ENCODE measurements around the gene LCN10. TPM values are rescaled to one million over a fixed set of nuclear protein-coding genes. Genes with fewer than 3 reads are reported as not detected.
A peak's percentile ranks its signal among the peaks of the same experiment; 100 is the strongest.

The LCN10 gene
- total RNA-seq, 2 experiments from 2014 or later: not detected

- H3K36me3 Mint-ChIP-seq (ENCODE audit: low read depth): no peaks in the 10 kb centered on the region
- ATAC-seq (ENCODE audit: poor library complexity): no peak
- no peaks in the 10 kb centered on the region for H3K9me3 Mint-ChIP-seq
- no peaks in the 10 kb centered on the region for H3K36me3 ChIP-seq (ENCODE audit: insufficient read depth, low read length)
- H3K4me3 ChIP-seq (ENCODE audit: low read length): no peak overlapping the region
- no peak overlapping the region for H3K27ac ChIP-seq (ENCODE audit: low read depth in 1 of 2, low read length in 2 of 2)
- TF ChIP-seq CTCF (IDR thresholded peaks at IDR 0.05): no peak
- no peak for DNase-seq
- no peaks in the 10 kb centered on the region for H3K4me1 Mint-ChIP-seq (ENCODE audit: low read depth)
- CTCF ChIA-PET: no interaction called here
- peaks cover 2 to 3% of the 10 kb centered on the region in 2 experiments for H3K27me3 ChIP-seq (ENCODE audit: control insufficient read depth in 1 of 2, insufficient read depth in 2 of 2, low read length in 2 of 2)
- POLR2A ChIA-PET: interaction anchor here (0.9 kb wide), 1 partner anchor 38 kb away, joined by 3 read pairs; no protein-coding TSS in a partner anchor
- H3K9me3 ChIP-seq (ENCODE audit: control insufficient read depth in 1 of 2, insufficient read depth in 1 of 2, low read length in 2 of 2): peaks cover 0 to 8% of the 10 kb centered on the region in 2 experiments
- H3K4me3 Mint-ChIP-seq: no peak overlapping the region
- no peak overlapping the region for H3K27ac Mint-ChIP-seq
- intact Hi-C loops (cut with DNase I, micrococcal nuclease): no loop called here
- peaks cover 6% of the 10 kb centered on the region for H3K27me3 Mint-ChIP-seq
- H3K4me1 ChIP-seq (ENCODE audit: insufficient read depth, low read length): peaks cover 21% of the 10 kb centered on the region
Measured at GRCh38 chr9:136690104-136690805, 52.5 kb downstream of the LCN10 start.

GRCh38 chr9:136689108-136689460, 53.7 kb downstream of the LCN10 start:
- H3K36me3 ChIP-seq (ENCODE audit: insufficient read depth, low read length): no peaks in the 10 kb centered on the region
- ChIA-PET CTCF (no interaction called here), POLR2A (no interaction called here)
- DNase-seq: no peak
- peaks cover 6% of the 10 kb centered on the region for H3K27me3 Mint-ChIP-seq
- H3K9me3 Mint-ChIP-seq: no peaks in the 10 kb centered on the region
- H3K36me3 Mint-ChIP-seq (ENCODE audit: low read depth): no peaks in the 10 kb centered on the region
- no peak for TF ChIP-seq CTCF (IDR thresholded peaks at IDR 0.05)
- H3K4me1 Mint-ChIP-seq (ENCODE audit: low read depth): no peaks in the 10 kb centered on the region
- H3K27ac ChIP-seq (ENCODE audit: low read depth in 1 of 2, low read length in 2 of 2): no peak overlapping the region
- H3K4me1 ChIP-seq (ENCODE audit: insufficient read depth, low read length): peaks cover 27% of the 10 kb centered on the region
- no peak for ATAC-seq (ENCODE audit: poor library complexity)
- H3K27ac Mint-ChIP-seq: no peak overlapping the region
- no peak overlapping the region for H3K4me3 ChIP-seq (ENCODE audit: low read length)
- intact Hi-C loops (cut with DNase I, micrococcal nuclease): no loop called here
- H3K4me3 Mint-ChIP-seq: peak overlapping the region; percentile 81
- H3K9me3 ChIP-seq (ENCODE audit: control insufficient read depth in 1 of 2, insufficient read depth in 1 of 2, low read length in 2 of 2): peaks cover 0 to 8% of the 10 kb centered on the region in 2 experiments
- H3K27me3 ChIP-seq (ENCODE audit: control insufficient read depth in 1 of 2, insufficient read depth in 2 of 2, low read length in 2 of 2): no peaks in the 10 kb centered on the region

- CTCF ChIA-PET: no interaction called here
- Mint-ChIP-seq H3K36me3 (ENCODE audit: low read depth) (no peaks in the 10 kb centered on the region), H3K9me3 (no peaks in the 10 kb centered on the region), H3K4me1 (ENCODE audit: low read depth) (no peaks in the 10 kb centered on the region), H3K27me3 (peaks cover 6% of the 10 kb centered on the region), H3K27ac (no peak overlapping the region), H3K4me3 (peak overlapping the region; percentile 81)
- H3K27me3 ChIP-seq (ENCODE audit: control insufficient read depth in 1 of 2, insufficient read depth in 2 of 2, low read length in 2 of 2): no peaks in the 10 kb centered on the region
- POLR2A ChIA-PET: no interaction called here
- ATAC-seq (ENCODE audit: poor library complexity) (no peak), DNase-seq (no peak)
- no peaks in the 10 kb centered on the region for H3K36me3 ChIP-seq (ENCODE audit: insufficient read depth, low read length)
- peaks cover 27% of the 10 kb centered on the region for H3K4me1 ChIP-seq (ENCODE audit: insufficient read depth, low read length)
- no peak overlapping the region for H3K27ac ChIP-seq (ENCODE audit: low read depth in 1 of 2, low read length in 2 of 2)
- peaks cover 0 to 8% of the 10 kb centered on the region in 2 experiments for H3K9me3 ChIP-seq (ENCODE audit: control insufficient read depth in 1 of 2, insufficient read depth in 1 of 2, low read length in 2 of 2)
- H3K4me3 ChIP-seq (ENCODE audit: low read length): no peak overlapping the region
- TF ChIP-seq CTCF (IDR thresholded peaks at IDR 0.05): no peak
- intact Hi-C loops (cut with DNase I, micrococcal nuclease): no loop called here
Measured at GRCh38 chr9:136688274-136689107, 54.2 kb downstream of the LCN10 start.

Small RNAs within 50 kb of the gene (microRNA-seq; reads per million reads assigned to microRNA genes)
- gene MIR6722 (ENCODE audit: borderline microRNAs expressed, borderline replicate concordance): not detected

Other genes starting within 250 kb of the LCN10 start
- gene NOTCH1, start 196.9 kb downstream of the LCN10 start, total RNA-seq: 10 to 100 TPM; 30.8 to 34.2 TPM
- not detected for gene EGFL7, start 80.0 kb downstream of the LCN10 start, total RNA-seq
- gene AGPAT2, start 55.5 kb downstream of the LCN10 start, total RNA-seq: 1 to 10 TPM; 3.6 to 4.0 TPM
- gene DIPK1B, start 30.4 kb downstream of the LCN10 start, total RNA-seq: under 1 TPM in 1 of 2 experiments, not detected in 1; 0.11 TPM
- not detected for gene LCN6, start 5.6 kb upstream of the LCN10 start, total RNA-seq
- gene LCN8, start 15.3 kb upstream of the LCN10 start, total RNA-seq: not detected
- not detected for gene LCN15, start 21.6 kb upstream of the LCN10 start, total RNA-seq
- gene TMEM141, start 48.4 kb upstream of the LCN10 start, total RNA-seq: 10 to 100 TPM; 14.6 to 17.1 TPM
- 1 to 10 TPM; 3.0 to 4.6 TPM for gene CCDC183, start 53.4 kb upstream of the LCN10 start, total RNA-seq
- 10 to 100 TPM; 46.4 to 48.5 TPM for gene RABL6, start 65.0 kb upstream of the LCN10 start, total RNA-seq
- 1 to 10 TPM; 1.1 to 1.2 TPM for gene AJM1, start 99.5 kb upstream of the LCN10 start, total RNA-seq
- gene PHPT1, start 106.5 kb upstream of the LCN10 start, total RNA-seq: 10 to 100 TPM; 13.6 to 17.8 TPM
- 1 to 10 TPM; 2.2 to 3.4 TPM for gene MAMDC4, start 109.4 kb upstream of the LCN10 start, total RNA-seq
- 100 to 1,000 TPM; 215 to 220 TPM for gene EDF1, start 123.4 kb upstream of the LCN10 start, total RNA-seq
- gene TRAF2, start 143.6 kb upstream of the LCN10 start, total RNA-seq: 10 to 100 TPM; 10.6 to 11.6 TPM
- gene FBXW5, start 201.8 kb upstream of the LCN10 start, total RNA-seq: 10 to 100 TPM; 41.0 to 41.7 TPM
- gene C8G, start 202.3 kb upstream of the LCN10 start, total RNA-seq: not detected
- gene LCN12, start 209.3 kb upstream of the LCN10 start, total RNA-seq: 1 to 10 TPM; 1.3 to 1.5 TPM
- gene PTGDS, start 234.6 kb upstream of the LCN10 start, total RNA-seq: 10 to 100 TPM; 40.6 to 41.0 TPM
- gene LCNL1, start 240.1 kb upstream of the LCN10 start, total RNA-seq: 1 to 10 TPM in 1 of 2 experiments, under 1 TPM in 1; 0.93 to 1.0 TPM
- 10 to 100 TPM; 67.0 to 67.8 TPM for gene PAXX, start 249.5 kb upstream of the LCN10 start, total RNA-seq

Measured in CD4-positive, alpha-beta T cell (primary cell).